ENCODE measurements around the gene ADGRA1.

The ADGRA1 gene

DNA sequence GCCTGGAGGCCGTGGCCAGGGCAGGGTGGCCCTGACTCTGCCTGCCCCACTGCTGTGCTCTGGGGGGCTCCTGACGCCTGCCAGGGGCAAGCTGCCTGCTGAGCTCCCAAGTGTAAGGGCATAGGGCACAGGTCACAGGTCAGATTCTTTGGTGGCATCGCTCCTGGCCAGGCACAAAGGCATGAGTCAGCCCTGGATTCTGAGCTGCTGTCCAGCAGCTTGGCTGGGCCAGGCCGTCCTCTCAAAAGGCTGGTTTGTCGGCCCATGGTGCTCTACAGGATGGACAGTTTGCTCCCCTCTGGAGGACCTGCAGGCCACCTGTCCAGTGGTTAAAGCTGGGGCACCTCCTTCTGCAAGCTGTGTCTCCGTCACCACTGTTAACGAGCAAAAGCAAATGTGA is 2.9 kb downstream of the ADGRA1 start:
- TF ChIP-seq, protein P1, sequence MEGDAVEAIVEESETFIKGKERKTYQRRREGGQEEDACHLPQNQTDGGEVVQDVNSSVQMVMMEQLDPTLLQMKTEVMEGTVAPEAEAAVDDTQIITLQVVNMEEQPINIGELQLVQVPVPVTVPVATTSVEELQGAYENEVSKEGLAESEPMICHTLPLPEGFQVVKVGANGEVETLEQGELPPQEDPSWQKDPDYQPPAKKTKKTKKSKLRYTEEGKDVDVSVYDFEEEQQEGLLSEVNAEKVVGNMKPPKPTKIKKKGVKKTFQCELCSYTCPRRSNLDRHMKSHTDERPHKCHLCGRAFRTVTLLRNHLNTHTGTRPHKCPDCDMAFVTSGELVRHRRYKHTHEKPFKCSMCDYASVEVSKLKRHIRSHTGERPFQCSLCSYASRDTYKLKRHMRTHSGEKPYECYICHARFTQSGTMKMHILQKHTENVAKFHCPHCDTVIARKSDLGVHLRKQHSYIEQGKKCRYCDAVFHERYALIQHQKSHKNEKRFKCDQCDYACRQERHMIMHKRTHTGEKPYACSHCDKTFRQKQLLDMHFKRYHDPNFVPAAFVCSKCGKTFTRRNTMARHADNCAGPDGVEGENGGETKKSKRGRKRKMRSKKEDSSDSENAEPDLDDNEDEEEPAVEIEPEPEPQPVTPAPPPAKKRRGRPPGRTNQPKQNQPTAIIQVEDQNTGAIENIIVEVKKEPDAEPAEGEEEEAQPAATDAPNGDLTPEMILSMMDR (IDR thresholded peaks at IDR 0.05; ENCODE audit: low read depth, low read length), result no peak

GRCh38 chr10:133091316-133091715 is 3.6 kb downstream of the ADGRA1 start:
- no peak for DNase-seq (ENCODE audit: extremely low read depth, low read depth)
- TF ChIP-seq, protein P1 (IDR thresholded peaks at IDR 0.05; ENCODE audit: low read depth, low read length), result no peak

More for the DNA sequence above, 2.9 kb downstream of the ADGRA1 start:
- no peak for DNase-seq (ENCODE audit: extremely low read depth, low read depth)

DNA sequence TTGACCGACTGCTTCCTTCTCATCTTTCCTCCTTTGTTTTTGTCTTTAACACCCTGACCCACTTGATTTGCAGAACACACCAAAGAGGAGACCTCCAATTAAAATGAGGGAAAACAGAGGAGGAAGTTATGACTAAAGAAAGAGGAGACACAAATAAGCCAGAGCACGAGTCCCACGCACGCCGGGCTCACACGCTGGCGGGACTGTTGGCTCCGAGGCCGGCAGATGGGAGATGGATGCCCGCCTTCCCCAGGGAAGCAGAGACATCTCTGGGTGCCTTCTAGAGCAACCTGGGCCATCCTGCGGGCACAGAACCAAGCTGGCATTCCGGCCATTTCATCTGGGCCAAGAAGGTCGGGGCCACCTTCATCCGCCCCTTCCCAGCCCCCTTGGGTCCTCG is 5.6 kb downstream of the ADGRA1 start:
- no peak for DNase-seq (ENCODE audit: extremely low read depth, low read depth)

GRCh38 chr10:133094286-133094685 is 6.6 kb downstream of the ADGRA1 start:
- no peak for DNase-seq (ENCODE audit: extremely low read depth, low read depth)
- TF ChIP-seq, protein P1 (IDR thresholded peaks at IDR 0.05; ENCODE audit: low read depth, low read length), result no peak

More for the DNA sequence above, 5.6 kb downstream of the ADGRA1 start:
- TF ChIP-seq, protein P1 (IDR thresholded peaks at IDR 0.05; ENCODE audit: low read depth, low read length), result no peak

- no peak for DNase-seq (ENCODE audit: extremely low read depth, low read depth)
- TF ChIP-seq, protein P1 (IDR thresholded peaks at IDR 0.05; ENCODE audit: low read depth, low read length), result no peak
Measured at GRCh38 chr10:133094866-133095265, 7.1 kb downstream of the ADGRA1 start.

- TF ChIP-seq, protein P1 (IDR thresholded peaks at IDR 0.05; ENCODE audit: low read depth, low read length), result no peak
- DNase-seq (ENCODE audit: extremely low read depth, low read depth), result no peak
Measured at GRCh38 chr10:133095586-133095985, 7.9 kb downstream of the ADGRA1 start.

DNA sequence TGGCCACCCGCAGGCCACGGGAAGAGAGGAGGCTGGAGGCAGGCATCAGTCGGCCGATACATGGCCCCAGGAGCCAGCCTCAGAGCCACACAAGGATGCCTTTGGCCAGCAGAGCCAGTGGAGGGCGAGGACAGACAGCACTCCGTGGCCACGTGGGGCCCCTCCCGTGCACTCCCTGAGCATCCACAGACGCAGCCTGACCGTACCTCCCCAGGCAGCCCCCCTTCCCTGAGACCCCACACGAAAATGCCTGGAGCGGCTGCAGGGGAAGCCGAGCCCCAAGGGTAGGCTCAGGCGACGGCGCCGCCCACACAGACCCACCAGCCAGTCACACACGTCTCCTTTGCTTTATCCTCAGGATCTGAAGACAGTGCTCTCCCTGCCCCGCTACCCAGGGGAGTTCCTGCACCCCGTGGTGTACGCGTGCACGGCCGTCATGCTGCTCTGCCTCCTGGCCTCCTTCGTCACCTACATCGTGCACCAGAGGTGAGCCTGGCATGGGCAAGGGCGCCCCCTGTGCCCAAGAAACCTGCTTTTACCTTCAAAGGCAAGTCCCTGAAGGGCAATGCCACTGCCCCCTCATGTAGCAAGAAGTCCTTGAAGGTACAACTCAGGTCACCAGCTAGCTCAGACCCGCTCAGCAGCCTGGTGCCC is 9.0 kb downstream of the ADGRA1 start:
- no peak for DNase-seq (ENCODE audit: extremely low read depth, low read depth)
- TF ChIP-seq, protein P1 (IDR thresholded peaks at IDR 0.05; ENCODE audit: low read depth, low read length), result no peak
